HepG2 (cell line): Measurements from ENCODE around the gene ANKZF1. TPM values are rescaled to one million over a fixed set of nuclear protein-coding genes. Genes with fewer than 3 reads are reported as not detected.

Experiments
- CEBPB ChIP-seq: IDR thresholded peaks from 2 replicates; pipeline ENCODE4 v1.6.1; 2011; ENCODE audit warnings: low read depth, low read length, improper control_type of control experiment, borderline replicate concordance
- DDIT3 ChIP-seq: sonication (generic); formaldehyde crosslinking; IDR thresholded peaks from 2 replicates; pipeline ENCODE4 v1.4.0; 2020; ENCODE audit warnings: mild to moderate bottlenecking, missing genetic modification reagents
- DNMT3B ChIP-seq: conservative IDR thresholded peaks from 2 replicates; pipeline ENCODE4 v1.6.1; 2016; ENCODE audit warnings: missing biosample characterization, control low read depth
- EZH2 ChIP-seq: conservative IDR thresholded peaks from 2 replicates; pipeline ENCODE4 v1.6.1; 2012; ENCODE audit warnings: mild to moderate bottlenecking, low read depth, low read length, moderate library complexity
- HDAC1 ChIP-seq: sonication (generic); formaldehyde crosslinking; IDR thresholded peaks from 2 replicates; pipeline ENCODE4 v1.5.1; 2020; ENCODE audit warnings: mild to moderate bottlenecking, missing genetic modification reagents
- HMGXB3 ChIP-seq: sonication (generic); formaldehyde crosslinking; IDR thresholded peaks from 2 replicates; pipeline ENCODE4 v1.4.0; 2020; ENCODE audit warnings: missing genetic modification reagents, borderline replicate concordance
- KLF13 ChIP-seq: sonication (generic); formaldehyde crosslinking; IDR thresholded peaks from 2 replicates; pipeline ENCODE4 v1.4.0; 2020; ENCODE audit warnings: mild to moderate bottlenecking, missing genetic modification reagents
- MAF1 ChIP-seq: sonication (generic); formaldehyde crosslinking; IDR thresholded peaks from 2 replicates; pipeline ENCODE4 v1.5.0; 2020; ENCODE audit warnings: missing genetic modification reagents, borderline replicate concordance
- MYC ChIP-seq: sonication (generic); formaldehyde crosslinking; IDR thresholded peaks from 2 replicates; pipeline ENCODE4 v1.9.0; 2021; ENCODE audit warnings: missing genetic modification reagents, borderline replicate concordance
- NR1H2 ChIP-seq: sonication (generic); formaldehyde crosslinking; IDR thresholded peaks from 2 replicates; pipeline ENCODE4 v1.8.1; 2022; ENCODE audit warnings: low read depth, missing genetic modification reagents, borderline replicate concordance
- NR3C1 ChIP-seq: sonication (generic); formaldehyde crosslinking; IDR thresholded peaks from 2 replicates; pipeline ENCODE4 v1.4.0; 2020; ENCODE audit warnings: missing genetic modification reagents
- RELA ChIP-seq: sonication (generic); formaldehyde crosslinking; IDR thresholded peaks from 2 replicates; pipeline ENCODE4 v1.4.0; 2020; ENCODE audit warnings: missing genetic modification reagents
- SNAI1 ChIP-seq: sonication (generic); formaldehyde crosslinking; IDR thresholded peaks from 2 replicates; pipeline ENCODE4 v1.5.0; 2020; ENCODE audit warnings: mild to moderate bottlenecking, missing genetic modification reagents, borderline replicate concordance
- SRSF4 ChIP-seq: fragments of 200-400 bp; formaldehyde crosslinking; IDR thresholded peaks from one replicate; pipeline ENCODE4 v1.6.1; 2018; ENCODE audit warnings: mild to moderate bottlenecking, low read depth, low read length, moderate library complexity; ENCODE audit not compliant: poor library complexity, severe bottlenecking
- THRA ChIP-seq: sonication (generic); formaldehyde crosslinking; IDR thresholded peaks from 2 replicates; pipeline ENCODE4 v1.4.0; 2020; ENCODE audit warnings: missing genetic modification reagents, borderline replicate concordance
- WIZ ChIP-seq: sonication (generic); formaldehyde crosslinking; IDR thresholded peaks from 2 replicates; pipeline ENCODE4 v1.5.1; 2020; ENCODE audit warnings: mild to moderate bottlenecking, missing genetic modification reagents
- ZMAT3 ChIP-seq: sonication (generic); formaldehyde crosslinking; conservative IDR thresholded peaks from 2 replicates; pipeline ENCODE4 v1.7.0; 2021; ENCODE audit warnings: missing genetic modification reagents
- ZNF225 ChIP-seq: sonication (generic); formaldehyde crosslinking; IDR thresholded peaks from 2 replicates; pipeline ENCODE4 v1.4.0; 2020; ENCODE audit warnings: mild to moderate bottlenecking, missing genetic modification reagents
- ZNF503 ChIP-seq: sonication (generic); formaldehyde crosslinking; IDR thresholded peaks from 2 replicates; pipeline ENCODE4 v1.4.0; 2020; ENCODE audit warnings: missing genetic modification reagents
- ZNF557 ChIP-seq: sonication (generic); formaldehyde crosslinking; IDR thresholded peaks from 2 replicates; pipeline ENCODE4 v1.4.0; 2020; ENCODE audit warnings: missing genetic modification reagents
- ZNF777 ChIP-seq: sonication (generic); formaldehyde crosslinking; IDR thresholded peaks from 2 replicates; pipeline ENCODE4 v1.4.0; 2020; ENCODE audit warnings: missing genetic modification reagents
- ZNF792 ChIP-seq: IDR thresholded peaks from 2 replicates; pipeline ENCODE4 v1.6.1; 2016
- polyA plus RNA-seq, 8 experiments: library from polyadenylated mRNA; depleted of rRNA in 3 of 8; stranded (reverse) in 7 of 8; unstranded in 1 of 8; fragments of >200 nt; fragmentation: Illumina TruSeq in 4 of 8; extraction: Trizol in 4 of 8; gene quantifications; 2 replicates each; pipeline versions ENCODE4 v1.2.1 to v1.2.3, GENCODE V29; 2011 to 2016; ENCODE audit warnings: low read depth in 4 of 8, missing spikeins in 1 of 8, mixed read lengths in 1 of 8; ENCODE audit not compliant: insufficient read depth in 1 of 8
- total RNA-seq, 5 experiments: library from RNA; depleted of rRNA; stranded (reverse); fragments of >200 nt; fragmentation: Illumina TruSeq; extraction: Trizol; gene quantifications; 2 replicates each; pipeline ENCODE4 v1.2.3, GENCODE V29; 2016; ENCODE audit warnings: low read depth in 1 of 5

ANKZF1 gene
- total and polyA plus RNA-seq, 2 of the 13 experiments (the other 11 are each of a cell fraction or from before 2014, with no cell fraction given) = 25.3 to 128 TPM

GRCh38 chr2:219230059-219230540, 494 bp downstream of the ANKZF1 start (continued):
- TF ChIP-seq SNAI1 (CRISPR knock-in tag) = no peak
- no peak for TF ChIP-seq SRSF4
- TF ChIP-seq NR1H2 (CRISPR knock-in tag) = no peak
- 0 out of 2 replicates have a peak, but pooled peaks have one; percentile 23 for TF ChIP-seq WIZ (CRISPR knock-in tag)
- 0 out of 2 replicates have a peak, but pooled peaks have one; percentile 67 for TF ChIP-seq DDIT3 (CRISPR knock-in tag)
- 0 out of 2 replicates have a peak, but pooled peaks have one; percentile 10 for TF ChIP-seq NR3C1 (CRISPR knock-in tag)
- no peak for TF ChIP-seq CEBPB
- TF ChIP-seq ZNF777 = peak; percentile 39; the same call in 1 of the 2 replicates
- no peak for TF ChIP-seq ZMAT3 (CRISPR knock-in tag)
- peak; percentile 57; the same call in 1 of the 2 replicates for TF ChIP-seq MAF1 (CRISPR knock-in tag)
- no peak for TF ChIP-seq DNMT3B (CRISPR knock-in tag)
- TF ChIP-seq ZNF557 (CRISPR knock-in tag) = 0 out of 2 replicates have a peak, but pooled peaks have one; percentile 12
- TF ChIP-seq MYC = peak; percentile 87
- no peak for TF ChIP-seq HMGXB3 (CRISPR knock-in tag)
- TF ChIP-seq ZNF225 = peak; percentile 41; the same call in 1 of the 2 replicates
- 0 out of 2 replicates have a peak, but pooled peaks have one; percentile 37 for TF ChIP-seq KLF13 (CRISPR knock-in tag)
- no peak for TF ChIP-seq ZNF792
- TF ChIP-seq HDAC1 (CRISPR knock-in tag) = peak; percentile 32
- no peak for TF ChIP-seq RELA (CRISPR knock-in tag)
- peak; percentile 78 for TF ChIP-seq ZNF503 (CRISPR knock-in tag)
- no peak for TF ChIP-seq EZH2
- peak; percentile 51; the same call in 1 of the 2 replicates for TF ChIP-seq THRA (CRISPR knock-in tag)
